D721Med (cell line): ENCODE measurements around the gene LGR6.

ENCODE experiments used
- DNase-seq: peaks from one replicate; pipeline ENCODE4 v3.0.0; 2011; ENCODE audit warnings: low spot score; ENCODE audit not compliant: insufficient read length
- FAIRE-seq: peaks from 2 replicates; lab custom pipeline; 2011; peaks lifted over from hg19 to GRCh38; lab: Jason Lieb, UNC
- CTCF ChIP-seq: IDR thresholded peaks from 2 replicates; pipeline ENCODE4 v1.5.1; 2012; ENCODE audit warnings: mild to moderate bottlenecking, control low read depth; ENCODE audit not compliant: insufficient read depth; ENCODE audit errors: missing control alignments

Gene LGR6

DNA sequence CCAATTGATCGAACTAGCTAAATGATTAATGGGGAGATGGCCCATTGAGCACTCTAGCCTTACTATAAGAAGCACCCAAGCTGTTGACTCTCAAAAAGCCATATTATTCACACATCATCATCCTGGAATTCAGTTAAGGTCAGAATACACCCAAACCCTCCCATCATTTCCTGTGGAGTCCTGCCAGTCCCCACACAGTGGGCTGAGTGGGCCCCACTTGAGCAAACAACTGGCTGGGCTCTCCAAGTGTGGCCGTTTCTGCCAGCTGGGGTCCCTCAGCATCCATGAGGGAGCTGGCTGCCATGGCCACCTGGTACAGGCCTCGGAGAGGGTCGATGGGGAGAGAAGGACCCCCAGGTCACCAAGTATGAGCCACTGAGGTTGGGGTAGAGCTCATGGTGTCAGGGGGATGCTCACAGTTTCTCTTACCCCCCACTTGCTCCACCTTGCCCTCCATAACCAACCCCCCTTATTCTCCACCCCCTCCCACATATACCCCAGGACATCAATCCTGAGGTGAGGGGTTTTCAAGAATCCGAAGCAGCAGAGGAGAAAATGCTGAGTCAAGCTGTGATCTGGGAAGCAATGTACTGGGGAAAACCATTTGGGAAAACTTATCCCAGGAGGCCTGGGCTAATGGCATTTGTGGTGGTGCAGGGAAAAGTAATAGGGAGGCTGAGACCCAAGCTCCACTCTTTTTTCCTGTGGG, 87.9 kb downstream of the LGR6 start:
- no peak for DNase-seq
- no peak for TF ChIP-seq CTCF
- FAIRE-seq: no peak

GRCh38 chr1:202282025-202282371, 88.4 kb downstream of the LGR6 start:
- DNase-seq: no peak
- FAIRE-seq: no peak
- TF ChIP-seq CTCF: no peak

GRCh38 chr1:202282596-202283283, 89.1 kb downstream of the LGR6 start:
- FAIRE-seq: no peak
- TF ChIP-seq CTCF: no peak
- DNase-seq: no peak

- DNase-seq: no peak
- no peak for FAIRE-seq
- TF ChIP-seq CTCF: no peak
These were observed 89.8 kb downstream of the LGR6 start for GRCh38 chr1:202283379-202283844.

DNA sequence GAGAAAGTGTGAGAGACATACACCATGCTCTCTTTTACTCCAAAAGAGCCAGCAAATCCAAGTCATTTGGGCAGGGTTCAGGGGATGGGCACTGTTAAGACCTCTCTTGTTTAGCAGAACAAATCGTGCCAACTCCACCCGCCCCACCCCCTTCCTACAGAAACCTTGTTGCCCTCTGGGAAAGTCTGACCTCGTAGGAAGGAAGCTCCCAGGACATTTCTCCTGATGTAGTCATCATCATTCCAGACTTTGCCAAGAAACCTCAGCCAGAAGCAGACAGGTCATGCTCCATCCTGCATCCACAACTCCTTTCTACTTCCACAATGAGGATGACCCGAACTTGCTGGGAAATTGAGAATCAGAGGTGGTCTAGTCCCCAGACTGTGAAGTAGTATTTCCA, 90.4 kb downstream of the LGR6 start:
- DNase-seq (no peak), FAIRE-seq (no peak)
- TF ChIP-seq CTCF: no peak

- FAIRE-seq (no peak), DNase-seq (no peak)
- TF ChIP-seq CTCF: no peak
These were observed 92.3 kb downstream of the LGR6 start for GRCh38 chr1:202285908-202286307.

DNA sequence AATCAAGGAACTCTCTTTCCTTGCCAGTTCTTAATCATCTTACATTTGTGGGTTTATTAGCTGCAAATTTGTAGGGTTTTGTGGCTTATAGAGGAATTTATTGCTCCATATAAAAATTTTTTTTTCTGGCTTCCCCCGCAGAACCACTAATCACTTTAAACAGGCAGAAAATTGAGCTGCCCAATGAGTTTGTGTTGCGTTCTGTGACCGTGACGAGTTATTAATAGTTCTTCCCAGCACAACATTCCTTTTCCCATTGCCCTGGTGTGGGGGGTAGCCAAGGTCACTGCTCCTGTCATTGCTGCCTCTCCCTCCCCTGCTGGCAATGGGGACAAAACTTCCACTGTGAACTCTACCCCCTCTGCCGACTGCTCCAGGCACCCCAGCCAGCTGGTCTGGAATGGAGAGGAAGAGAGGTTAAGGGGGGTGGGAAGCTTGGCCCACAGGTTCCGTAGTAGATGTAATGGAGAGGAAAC, 93.1 kb downstream of the LGR6 start:
- FAIRE-seq (no peak), DNase-seq (no peak)
- no peak for TF ChIP-seq CTCF
